ENCODE measurements around the gene ANKRD44.

The ANKRD44 gene

DNA sequence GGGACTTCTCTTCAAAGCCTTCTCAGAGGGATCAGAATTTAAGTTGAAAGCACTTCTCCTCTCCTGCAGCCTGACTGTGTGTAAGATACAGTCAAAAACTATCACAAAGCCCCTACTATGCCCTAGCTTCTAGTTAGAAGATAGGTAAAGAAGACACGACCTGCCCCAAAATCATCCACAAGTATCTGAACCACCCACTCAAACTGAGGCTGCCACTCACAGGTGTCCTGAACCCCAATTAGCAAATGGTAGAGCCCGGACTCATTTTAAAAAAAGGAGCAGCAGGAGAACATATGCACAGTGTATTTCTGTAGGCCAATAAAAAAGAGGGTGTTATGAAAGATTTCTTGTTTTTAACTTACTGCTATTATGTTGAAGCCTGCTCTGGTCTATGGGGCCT lies 74.4 kb downstream of the ANKRD44 start:
- no peak for FAIRE-seq

GRCh38 chr2:197235711-197236110 lies 74.9 kb downstream of the ANKRD44 start:
- FAIRE-seq: no peak

- FAIRE-seq: no peak
Observed at GRCh38 chr2:197234671-197235191, 75.8 kb downstream of the ANKRD44 start.

DNA sequence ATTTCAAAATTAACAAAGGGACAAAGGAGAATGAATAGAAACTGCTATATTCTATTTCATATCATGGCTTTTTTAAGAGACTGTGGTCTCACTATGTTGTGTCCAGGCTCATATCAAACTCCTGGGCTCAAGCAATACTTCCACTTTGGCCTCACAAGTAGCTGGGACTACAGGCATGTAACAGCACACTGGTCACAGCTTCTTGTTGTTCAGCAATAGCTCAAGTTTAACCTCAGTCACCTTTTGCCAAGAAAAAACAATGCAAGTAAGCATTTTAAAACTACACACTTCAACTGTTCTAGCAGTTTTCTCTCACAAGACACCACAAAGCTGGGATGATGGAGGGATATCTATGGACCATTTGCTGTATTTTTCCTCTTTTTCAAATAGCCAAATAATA lies 77.1 kb downstream of the ANKRD44 start:
- FAIRE-seq: no peak

DNA sequence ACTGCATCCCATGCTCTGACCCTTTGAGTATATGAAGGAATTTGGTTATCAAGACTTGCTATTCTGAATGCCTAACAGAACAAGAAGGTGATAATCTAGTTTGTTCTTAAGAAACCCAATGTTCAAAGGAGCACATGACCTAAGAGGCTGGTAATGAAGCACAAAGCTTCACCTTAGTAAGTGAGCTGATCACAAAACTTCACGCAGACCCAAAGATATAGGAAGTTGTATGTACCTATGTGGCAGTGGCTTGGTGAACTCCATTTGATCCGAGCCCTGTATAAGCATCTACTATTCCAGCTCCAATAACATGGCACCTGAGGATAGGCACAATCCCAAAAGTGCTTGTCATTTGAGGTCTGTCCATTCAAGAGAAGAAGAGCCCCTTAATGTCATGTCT lies 78.6 kb downstream of the ANKRD44 start:
- FAIRE-seq: no peak

DNA sequence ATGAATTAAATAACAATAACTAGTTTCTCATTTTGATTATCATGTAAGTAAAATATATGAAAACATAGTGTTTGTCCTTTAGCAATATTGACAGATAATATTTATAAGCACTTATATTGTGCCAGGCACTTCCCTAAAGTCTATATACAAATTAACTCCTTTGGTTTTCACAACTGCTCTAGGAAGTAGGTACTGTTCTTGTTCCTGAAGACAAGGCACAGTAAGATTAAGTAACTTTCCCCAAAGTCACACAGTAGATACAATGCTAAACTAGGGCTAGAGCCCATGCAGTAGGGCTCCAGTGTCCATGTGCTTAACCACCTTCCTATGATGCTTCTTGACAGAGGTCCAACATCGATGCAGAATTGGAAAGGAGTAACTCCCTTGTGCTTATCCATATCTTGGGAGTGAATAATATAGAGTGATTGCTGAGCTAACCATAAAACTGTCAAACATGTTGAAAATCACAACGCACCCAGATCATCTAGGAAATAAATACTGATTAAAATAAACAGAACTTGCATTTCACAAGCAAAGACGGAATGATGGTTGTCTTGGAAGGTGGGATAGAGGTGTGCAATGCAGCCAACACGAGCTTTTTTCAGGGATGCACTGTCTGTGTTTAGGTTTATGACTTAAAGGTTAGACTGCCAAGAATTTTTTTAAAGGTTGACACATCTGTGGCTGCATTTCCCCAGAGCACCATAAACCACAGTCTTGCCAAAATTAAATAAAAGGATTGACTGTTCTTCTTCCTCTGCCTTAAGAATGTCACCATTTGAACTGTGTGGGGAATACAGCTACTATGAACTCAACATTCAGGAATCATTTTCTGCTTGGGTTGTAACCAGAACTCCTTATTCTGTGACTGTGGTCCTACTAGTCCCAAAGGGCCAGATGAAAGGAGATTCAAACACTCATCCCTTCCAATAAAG lies 80.8 kb downstream of the ANKRD44 start:
- FAIRE-seq: no peak

DNA sequence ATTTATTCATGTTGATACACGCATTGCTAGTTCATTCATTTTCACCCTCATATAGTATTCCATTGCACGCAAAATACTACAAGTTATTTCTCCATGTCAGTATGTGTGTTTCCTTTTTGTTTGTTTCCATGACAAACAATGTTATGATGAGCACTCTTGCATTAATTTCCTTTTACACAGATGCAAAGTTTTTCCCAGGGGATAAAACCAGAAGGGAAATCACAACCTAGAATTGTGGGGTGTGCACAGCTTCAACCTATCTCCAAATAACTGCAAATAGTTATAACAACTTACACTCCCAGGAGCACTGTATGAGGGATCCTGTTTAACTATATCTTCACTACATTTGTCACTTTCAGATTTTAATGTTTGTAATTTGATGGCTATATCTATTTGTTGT lies 87.1 kb downstream of the ANKRD44 start:
- no peak for FAIRE-seq

- no peak for FAIRE-seq
Observed at GRCh38 chr2:197219636-197220035, 90.9 kb downstream of the ANKRD44 start.

GRCh38 chr2:197217541-197217940 lies 93.0 kb downstream of the ANKRD44 start:
- no peak for FAIRE-seq

- no peak for FAIRE-seq
Observed at GRCh38 chr2:197216361-197216979, 94.1 kb downstream of the ANKRD44 start.

GRCh38 chr2:197215748-197216360 lies 94.7 kb downstream of the ANKRD44 start:
- no peak for FAIRE-seq

GRCh38 chr2:197212344-197213262 lies 98.0 kb downstream of the ANKRD44 start:
- FAIRE-seq: no peak

GRCh38 chr2:197211881-197212342 lies 98.7 kb downstream of the ANKRD44 start:
- FAIRE-seq: no peak

- no peak for FAIRE-seq
Observed at GRCh38 chr2:197210430-197210829, 100.2 kb downstream of the ANKRD44 start.

- FAIRE-seq: no peak
Observed at GRCh38 chr2:197209742-197210408, 100.7 kb downstream of the ANKRD44 start.

DNA sequence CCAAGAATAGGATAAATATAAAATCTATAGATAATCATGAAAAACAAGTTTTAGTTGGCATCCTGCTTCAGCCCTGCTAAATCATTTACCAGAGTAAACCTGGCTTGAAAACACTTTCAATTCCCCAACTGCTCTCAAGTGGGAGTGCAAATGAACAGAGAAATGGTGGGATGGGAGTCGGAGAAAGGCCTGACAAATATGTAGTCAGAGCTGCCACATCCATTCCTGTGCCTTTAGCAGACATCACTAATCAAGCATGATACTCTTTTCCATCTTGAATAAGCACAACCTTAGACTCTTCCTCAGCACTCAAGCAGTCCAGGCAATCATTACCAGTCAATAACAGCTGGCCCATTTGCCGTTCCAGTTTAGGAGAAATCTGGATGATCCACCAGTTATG lies 101.3 kb downstream of the ANKRD44 start:
- FAIRE-seq: no peak

DNA sequence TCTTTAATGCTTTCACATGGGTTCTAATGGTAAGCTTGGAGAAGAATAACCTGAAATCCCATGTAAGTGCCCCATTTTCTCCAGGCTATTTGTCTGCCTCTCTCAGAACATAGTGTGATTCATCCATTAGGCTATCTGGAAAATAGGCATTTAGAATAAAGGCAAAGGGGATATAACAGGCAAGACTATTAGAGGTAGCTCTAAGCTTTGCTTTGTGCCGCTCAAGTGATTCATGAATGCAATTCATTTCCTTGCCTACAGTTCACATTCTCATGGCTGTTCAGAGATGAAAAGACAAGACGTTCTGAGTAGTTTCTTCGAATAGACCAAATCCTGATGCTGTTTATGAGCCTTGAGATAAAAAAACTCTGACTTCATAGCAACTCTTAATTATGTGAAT lies 101.7 kb downstream of the ANKRD44 start:
- FAIRE-seq: no peak

GRCh38 chr2:197208024-197208423 lies 102.6 kb downstream of the ANKRD44 start:
- no peak for FAIRE-seq

GRCh38 chr2:197207598-197207997 lies 103.0 kb downstream of the ANKRD44 start:
- no peak for FAIRE-seq

DNA sequence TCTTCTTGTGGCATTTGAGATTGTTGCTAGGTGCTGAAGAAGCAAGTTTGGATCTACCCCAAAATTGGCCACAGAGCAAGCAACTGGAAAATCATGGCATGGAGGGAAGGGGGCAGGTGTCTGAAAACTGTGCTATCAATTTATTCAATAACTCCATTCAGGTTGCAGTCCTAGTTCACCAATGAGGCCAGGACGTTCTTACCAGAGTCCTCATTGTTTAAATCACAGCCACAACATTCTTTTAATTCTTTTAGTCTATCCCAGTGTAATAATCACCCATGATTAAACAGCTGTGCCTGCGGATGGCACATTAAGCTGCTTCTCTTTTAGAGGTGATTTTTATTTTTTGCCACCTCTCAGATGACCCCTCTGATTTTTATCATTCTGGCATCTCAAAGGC lies 103.5 kb downstream of the ANKRD44 start:
- FAIRE-seq: no peak

DNA sequence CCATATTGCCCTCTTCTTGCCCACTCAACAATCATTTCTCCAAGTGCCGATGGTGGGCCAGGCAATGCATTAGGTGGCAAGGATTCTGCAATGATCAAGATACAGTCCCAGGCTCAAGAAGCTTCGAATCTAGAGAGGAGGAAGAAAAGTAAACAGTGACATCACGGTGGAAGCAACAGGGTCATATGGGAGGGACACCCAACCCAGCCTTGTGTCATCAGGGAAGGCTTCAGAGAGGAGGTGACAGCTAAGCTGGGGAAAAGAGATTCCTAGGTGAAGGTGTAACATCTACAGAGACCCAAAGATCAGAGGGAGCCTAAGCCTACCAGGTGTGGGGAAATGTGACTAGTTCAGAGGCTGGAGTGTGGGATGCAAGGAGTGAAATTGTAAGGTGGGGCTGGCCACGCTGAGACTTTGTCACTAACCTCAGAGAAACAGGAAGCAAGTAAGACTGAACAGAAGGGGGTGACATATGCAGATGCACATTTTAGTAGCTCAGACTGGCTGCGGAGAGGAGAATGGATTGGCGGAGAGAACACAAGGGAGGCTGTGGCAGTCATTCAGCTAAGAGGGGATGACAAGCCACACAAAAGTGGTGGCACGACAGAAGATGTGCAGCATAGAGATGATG lies 104.9 kb downstream of the ANKRD44 start:
- no peak for FAIRE-seq
